Measurements from ENCODE around the gene ENO1. TPM values are rescaled to one million over a fixed set of nuclear protein-coding genes. Genes with fewer than 3 reads are reported as not detected.
A peak's percentile ranks its signal among the peaks of the same experiment; 100 is the strongest.
"Not testable (repeated sequence)": the region's sequence is repeated elsewhere in the genome, so short reads cannot be mapped to it uniquely, and the experiment has no call there.

Gene ENO1
- total RNA-seq, 2 donors from 2014 or later: 322 to 380 TPM

GRCh38 chr1:8905582-8906191 is 27.2 kb upstream of the ENO1 start:
- Mint-ChIP-seq H3K36me3 (ENCODE audit: low read depth) (peaks cover 3% of the 10 kb centered on the region), H3K27ac (peak overlapping the region; percentile 75), H3K27me3 (no peaks in the 10 kb centered on the region), H3K4me3 (no peak overlapping the region), H3K4me1 (peaks cover 16% of the 10 kb centered on the region)
- no peaks in the 10 kb centered on the region for H3K9me3 ChIP-seq (ENCODE audit: control insufficient read depth, low read length, poor library complexity, severe bottlenecking)
- ATAC-seq: no peak
- no peak for DNase-seq

DNA sequence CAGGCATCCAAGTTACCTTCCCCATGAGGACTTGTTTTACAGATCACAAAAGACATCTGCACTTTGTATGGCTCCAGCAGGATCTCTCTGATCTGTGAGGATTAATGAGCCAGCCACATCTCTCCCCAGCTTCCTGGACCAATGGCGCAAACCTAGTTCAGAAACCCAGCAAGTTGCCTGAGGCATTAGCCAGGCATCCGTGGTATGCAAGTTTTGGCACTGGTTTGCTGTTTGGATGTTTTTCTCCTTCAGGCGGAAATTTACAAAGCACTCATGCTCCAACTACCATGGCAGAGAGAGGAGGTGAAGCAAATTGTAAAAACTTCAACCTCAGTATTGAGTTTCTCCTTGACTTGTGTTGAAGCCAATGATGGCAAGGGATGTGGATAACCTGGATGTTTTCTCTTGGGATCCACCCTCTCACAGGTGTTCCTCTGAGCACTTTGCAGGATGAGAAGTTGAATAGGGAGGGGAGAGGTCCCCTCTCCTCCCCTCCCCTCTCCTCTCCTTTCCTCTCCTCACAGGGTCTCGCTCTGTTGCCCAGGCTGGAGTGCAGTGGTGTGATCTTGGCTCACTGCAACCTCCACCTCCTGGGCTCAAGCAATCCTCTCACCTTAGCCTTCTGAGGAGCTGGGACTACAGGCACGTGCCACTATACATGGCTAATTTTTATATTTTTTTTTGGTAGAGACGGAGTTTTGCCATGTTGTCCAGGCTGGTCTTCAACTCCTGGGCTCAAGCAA is 25.6 kb upstream of the ENO1 start:
- H3K9me3 ChIP-seq (ENCODE audit: control insufficient read depth, low read length, poor library complexity, severe bottlenecking): no peaks in the 10 kb centered on the region
- Mint-ChIP-seq H3K4me1 (peaks cover 19% of the 10 kb centered on the region), H3K27ac (no peak overlapping the region)

DNA sequence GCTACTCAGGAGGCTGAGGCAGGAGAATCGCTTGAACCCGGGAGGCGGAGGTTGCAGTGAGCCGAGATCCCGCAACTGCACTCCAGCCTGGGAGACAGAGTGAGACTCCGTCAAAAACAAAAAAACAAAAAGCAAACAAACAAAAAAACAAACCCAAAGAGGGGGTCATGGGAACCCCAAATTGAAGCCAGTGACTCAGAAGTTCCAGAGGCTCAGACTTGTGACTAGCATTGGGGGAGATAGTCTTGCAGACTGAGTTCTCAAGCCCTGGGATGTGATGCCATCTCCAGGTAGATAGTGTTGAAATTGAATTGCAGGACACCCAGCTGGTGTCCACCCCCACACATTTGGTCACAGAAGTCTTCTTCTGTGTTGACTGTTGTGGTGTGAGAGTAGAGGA is 24.9 kb upstream of the ENO1 start:
- Mint-ChIP-seq H3K4me1 (peaks cover 20% of the 10 kb centered on the region), H3K4me3 (no peak overlapping the region), H3K27ac (no peak overlapping the region), H3K27me3 (no peaks in the 10 kb centered on the region), H3K36me3 (ENCODE audit: low read depth) (no peaks in the 10 kb centered on the region)
- DNase-seq: no peak
- no peak for ATAC-seq
- H3K9me3 ChIP-seq (ENCODE audit: control insufficient read depth, low read length, poor library complexity, severe bottlenecking): no peaks in the 10 kb centered on the region

More for the DNA sequence above, 25.6 kb upstream of the ENO1 start:
- DNase-seq: no peak
- no peak for ATAC-seq
- Mint-ChIP-seq H3K36me3 (ENCODE audit: low read depth) (no peaks in the 10 kb centered on the region), H3K27me3 (no peaks in the 10 kb centered on the region), H3K4me3 (no peak overlapping the region)

- no peak for DNase-seq
- Mint-ChIP-seq H3K4me1 (peaks cover 18% of the 10 kb centered on the region), H3K27me3 (no peaks in the 10 kb centered on the region), H3K4me3 (no peak overlapping the region), H3K36me3 (ENCODE audit: low read depth) (no peaks in the 10 kb centered on the region), H3K27ac (peak overlapping the region; percentile 61)
- ATAC-seq: no peak
- H3K9me3 ChIP-seq (ENCODE audit: control insufficient read depth, low read length, poor library complexity, severe bottlenecking): no peaks in the 10 kb centered on the region
Observed at GRCh38 chr1:8902765-8903164, 24.3 kb upstream of the ENO1 start.

GRCh38 chr1:8900684-8901083 is 22.2 kb upstream of the ENO1 start:
- ATAC-seq; H3K4me3 Mint-ChIP-seq; H3K27me3 Mint-ChIP-seq; H3K9me3 ChIP-seq (ENCODE audit: control insufficient read depth, low read length, poor library complexity, severe bottlenecking); DNase-seq; H3K36me3 Mint-ChIP-seq (ENCODE audit: low read depth): not testable (repeated sequence)
- peaks cover 15% of the 10 kb centered on the region for H3K4me1 Mint-ChIP-seq
- peak overlapping the region; percentile 99 for H3K27ac Mint-ChIP-seq

- no peaks in the 10 kb centered on the region for H3K36me3 Mint-ChIP-seq (ENCODE audit: low read depth)
- H3K27ac Mint-ChIP-seq: peak overlapping the region; percentile 99
- H3K9me3 ChIP-seq (ENCODE audit: control insufficient read depth, low read length, poor library complexity, severe bottlenecking): no peaks in the 10 kb centered on the region
- no peak for ATAC-seq
- no peaks in the 10 kb centered on the region for H3K27me3 Mint-ChIP-seq
- H3K4me1 Mint-ChIP-seq: peaks cover 12% of the 10 kb centered on the region
- no peak overlapping the region for H3K4me3 Mint-ChIP-seq
- no peak for DNase-seq
Observed at GRCh38 chr1:8899046-8899445, 20.6 kb upstream of the ENO1 start.

DNA sequence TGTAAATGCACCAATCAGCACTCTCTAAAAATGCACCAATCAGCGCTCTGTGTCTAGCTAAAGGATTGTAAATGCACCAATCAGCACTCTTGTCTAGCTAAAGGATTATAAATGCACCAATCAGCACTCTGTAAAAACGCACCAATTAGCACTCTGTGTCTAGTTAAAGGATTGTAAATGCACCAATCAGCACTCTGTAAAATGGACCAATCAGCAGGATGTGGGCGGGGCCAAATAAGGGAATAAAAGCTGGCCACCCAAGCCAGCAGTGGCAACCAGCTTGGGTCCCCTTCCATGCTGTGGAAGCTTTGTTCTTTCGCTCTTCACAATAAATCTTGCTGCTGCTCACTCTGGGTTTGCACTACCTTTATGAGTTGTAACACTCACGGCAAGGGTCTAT is 19.9 kb upstream of the ENO1 start:
- not testable (repeated sequence) for ATAC-seq; H3K27me3 Mint-ChIP-seq; DNase-seq; H3K9me3 ChIP-seq (ENCODE audit: control insufficient read depth, low read length, poor library complexity, severe bottlenecking); H3K4me3 Mint-ChIP-seq; H3K36me3 Mint-ChIP-seq (ENCODE audit: low read depth)
- peak overlapping the region; percentile 99 for H3K27ac Mint-ChIP-seq
- peaks cover 12% of the 10 kb centered on the region for H3K4me1 Mint-ChIP-seq

DNA sequence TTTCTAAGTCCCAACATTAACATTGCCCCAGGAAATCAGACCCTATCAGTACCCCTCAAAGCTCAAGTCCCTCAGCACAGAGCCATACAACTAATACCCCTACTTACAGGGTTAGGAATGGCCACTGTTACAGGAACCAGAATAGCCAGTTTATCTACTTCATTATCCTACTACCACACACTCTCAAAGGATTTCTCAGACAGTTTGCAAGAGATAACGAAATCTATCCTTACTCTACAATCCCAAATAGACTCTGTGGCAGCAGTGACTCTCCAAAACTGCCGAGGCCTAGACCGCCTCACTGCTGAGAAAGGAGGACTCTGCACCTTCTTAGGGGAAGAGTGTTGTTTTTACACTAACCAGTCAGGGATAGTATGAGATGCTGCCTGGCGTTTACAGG is 19.0 kb upstream of the ENO1 start:
- H3K4me1 Mint-ChIP-seq; DNase-seq; H3K36me3 Mint-ChIP-seq (ENCODE audit: low read depth); H3K27ac Mint-ChIP-seq; H3K27me3 Mint-ChIP-seq; H3K4me3 Mint-ChIP-seq; ATAC-seq; H3K9me3 ChIP-seq (ENCODE audit: control insufficient read depth, low read length, poor library complexity, severe bottlenecking): not testable (repeated sequence)

DNA sequence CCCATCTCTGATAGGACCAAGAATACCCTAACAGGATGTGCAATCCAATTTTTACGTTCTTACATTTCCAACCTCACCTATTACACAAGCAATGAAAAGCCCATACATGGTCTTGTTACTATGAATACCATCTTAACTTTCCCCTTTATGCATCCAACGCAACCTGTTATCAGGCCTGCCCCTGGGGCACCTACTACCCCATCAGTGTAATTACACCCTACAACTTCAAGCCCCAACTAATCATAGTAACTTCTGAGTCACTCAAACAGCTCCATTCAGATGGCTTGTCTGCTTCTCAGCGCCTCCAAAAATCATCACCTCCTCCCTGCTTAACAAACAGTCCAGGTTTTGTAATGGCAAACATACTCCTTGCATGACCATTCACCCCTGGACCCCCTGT is 18.3 kb upstream of the ENO1 start:
- not testable (repeated sequence) for H3K36me3 Mint-ChIP-seq (ENCODE audit: low read depth); DNase-seq; H3K4me3 Mint-ChIP-seq; ATAC-seq; H3K4me1 Mint-ChIP-seq; H3K9me3 ChIP-seq (ENCODE audit: control insufficient read depth, low read length, poor library complexity, severe bottlenecking); H3K27ac Mint-ChIP-seq; H3K27me3 Mint-ChIP-seq

DNA sequence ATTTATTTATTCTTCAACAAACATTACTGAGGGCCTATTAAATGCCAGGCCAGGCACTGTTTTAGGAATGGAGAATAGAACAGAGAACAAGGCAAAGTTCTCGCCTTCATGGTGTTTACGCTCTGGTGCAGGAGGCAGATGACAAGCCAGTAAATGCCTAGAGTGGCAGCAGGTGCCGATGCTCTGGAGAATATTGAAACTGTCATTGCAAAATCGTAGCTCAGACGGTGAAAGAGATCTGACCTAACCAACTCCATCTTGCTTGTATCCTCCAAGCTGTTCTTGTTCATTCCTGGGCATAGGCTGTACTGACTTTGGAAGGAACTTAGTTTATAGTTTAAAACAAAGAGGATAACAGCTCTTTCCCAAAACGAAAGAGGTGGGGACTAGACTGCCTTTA is 13.5 kb upstream of the ENO1 start:
- Mint-ChIP-seq H3K4me3 (no peak overlapping the region), H3K4me1 (no peaks in the 10 kb centered on the region), H3K36me3 (ENCODE audit: low read depth) (no peaks in the 10 kb centered on the region), H3K27me3 (no peaks in the 10 kb centered on the region), H3K27ac (no peak overlapping the region)
- ATAC-seq (no peak), DNase-seq (no peak)
- H3K9me3 ChIP-seq (ENCODE audit: control insufficient read depth, low read length, poor library complexity, severe bottlenecking): no peaks in the 10 kb centered on the region

- ATAC-seq: no peak
- DNase-seq: no peak
- Mint-ChIP-seq H3K36me3 (ENCODE audit: low read depth) (no peaks in the 10 kb centered on the region), H3K27me3 (no peaks in the 10 kb centered on the region), H3K27ac (no peak overlapping the region), H3K4me1 (no peaks in the 10 kb centered on the region), H3K4me3 (no peak overlapping the region)
- no peaks in the 10 kb centered on the region for H3K9me3 ChIP-seq (ENCODE audit: control insufficient read depth, low read length, poor library complexity, severe bottlenecking)
Observed at GRCh38 chr1:8891401-8891800, 12.9 kb upstream of the ENO1 start.

- DNase-seq: no peak
- H3K27ac Mint-ChIP-seq: no peak overlapping the region
- ATAC-seq: no peak
- no peaks in the 10 kb centered on the region for H3K36me3 Mint-ChIP-seq (ENCODE audit: low read depth)
- no peaks in the 10 kb centered on the region for H3K9me3 ChIP-seq (ENCODE audit: control insufficient read depth, low read length, poor library complexity, severe bottlenecking)
- H3K27me3 Mint-ChIP-seq: no peaks in the 10 kb centered on the region
- no peak overlapping the region for H3K4me3 Mint-ChIP-seq
- no peaks in the 10 kb centered on the region for H3K4me1 Mint-ChIP-seq
Observed at GRCh38 chr1:8889925-8890785, 11.7 kb upstream of the ENO1 start.

GRCh38 chr1:8889103-8889846 is 10.8 kb upstream of the ENO1 start:
- no peak overlapping the region for H3K4me3 Mint-ChIP-seq
- ATAC-seq: no peak
- DNase-seq: no peak
- no peaks in the 10 kb centered on the region for H3K27me3 Mint-ChIP-seq
- no peaks in the 10 kb centered on the region for H3K36me3 Mint-ChIP-seq (ENCODE audit: low read depth)
- no peaks in the 10 kb centered on the region for H3K4me1 Mint-ChIP-seq
- no peak overlapping the region for H3K27ac Mint-ChIP-seq
- H3K9me3 ChIP-seq (ENCODE audit: control insufficient read depth, low read length, poor library complexity, severe bottlenecking): no peaks in the 10 kb centered on the region
